RWPE2 (cell line): ENCODE results near the gene BID.

Experiments
- ATAC-seq: fragments of 200-7000 bp; cut with Tn5 transposase; 3 replicates; pipeline ENCODE4 v1.9.1; 2021; ENCODE audit warnings: low read depth
- DNase-seq: peaks from one replicate; pipeline ENCODE4 v3.0.0-alpha.2; 2020; ENCODE audit warnings: low spot score
- H3K27ac ChIP-seq: fragments of 450-650 bp; 2 replicates; pipeline ENCODE4 v1.5.1; 2017; ENCODE audit warnings: mild to moderate bottlenecking; ENCODE audit not compliant: poor library complexity, severe bottlenecking
- H3K27me3 ChIP-seq: fragments of 250-450 bp; sonication (Bioruptor Pico); 2 replicates; pipeline ENCODE4 v1.5.1; 2021; ENCODE audit warnings: mild to moderate bottlenecking, moderate library complexity; ENCODE audit not compliant: insufficient read depth, poor library complexity, severe bottlenecking
- H3K36me3 ChIP-seq: fragments of 250-450 bp; sonication (Bioruptor Pico); 2 replicates; pipeline ENCODE4 v1.5.1; 2020; ENCODE audit warnings: low read depth, mild to moderate bottlenecking, moderate library complexity
- H3K4me1 ChIP-seq: fragments of 250-450 bp; sonication (Bioruptor Pico); 2 replicates; pipeline ENCODE4 v1.5.1; 2021; ENCODE audit warnings: mild to moderate bottlenecking, moderate library complexity; ENCODE audit not compliant: insufficient read depth, poor library complexity, severe bottlenecking
- H3K4me3 ChIP-seq: fragments of 250-450 bp; sonication (Bioruptor Pico); 2 replicates; pipeline ENCODE4 v1.5.1; 2021; ENCODE audit warnings: mild to moderate bottlenecking, moderate library complexity; ENCODE audit not compliant: severe bottlenecking
- H3K9me3 ChIP-seq: fragments of 250-450 bp; sonication (Bioruptor Pico); 2 replicates; pipeline ENCODE4 v1.5.1; 2021; ENCODE audit warnings: mild to moderate bottlenecking, moderate library complexity; ENCODE audit not compliant: severe bottlenecking
- TF ChIP-seq, protein P1 (sequence below): fragments of 450-650 bp; IDR thresholded peaks from one replicate; pipeline ENCODE4 v1.5.1; 2017; ENCODE audit warnings: mild to moderate bottlenecking, moderate library complexity; ENCODE audit not compliant: poor library complexity, severe bottlenecking

BID gene

DNA sequence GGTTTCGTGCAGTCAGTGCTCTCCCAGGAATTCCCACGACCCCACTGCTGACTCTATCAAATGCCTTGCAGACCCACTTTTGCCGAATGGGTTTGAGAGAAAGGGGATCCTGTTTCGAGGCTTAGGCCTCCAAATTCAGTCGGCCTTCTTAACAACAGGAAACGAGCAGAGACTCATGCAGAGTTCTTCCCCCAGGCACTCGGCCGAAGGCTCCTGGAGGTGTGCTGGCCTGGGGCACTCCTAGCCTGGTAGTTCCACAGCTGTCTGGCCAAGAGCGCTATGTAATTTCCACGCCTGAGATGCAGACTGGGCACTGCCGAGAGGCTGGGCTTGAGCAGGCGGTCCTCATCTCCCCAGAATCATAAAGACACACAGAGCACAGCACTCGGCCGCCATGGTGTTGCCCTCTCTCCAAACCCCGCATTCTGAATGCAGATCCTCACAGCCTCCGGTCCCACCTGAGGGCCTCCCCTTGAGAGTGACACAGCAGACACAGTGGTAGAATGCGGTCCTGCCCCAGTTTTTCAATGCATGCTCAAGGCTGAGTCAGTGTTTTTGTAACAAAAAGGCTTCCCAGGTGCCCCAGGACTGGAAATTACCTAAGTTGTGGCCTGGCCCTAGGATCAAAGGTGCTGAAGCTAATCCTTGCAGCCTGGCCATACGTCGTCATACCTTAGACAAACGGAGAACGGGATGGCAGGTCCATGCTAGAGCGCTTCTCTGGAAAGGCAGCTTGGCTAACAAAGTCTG is 30.2 kb upstream of the BID start:
- Histone ChIP-seq H3K27ac (no peak overlapping the region), H3K36me3 (peaks cover 49% of the 10 kb centered on the region), H3K9me3 (no peaks in the 10 kb centered on the region), H3K4me1 (peaks cover 7% of the 10 kb centered on the region), H3K27me3 (no peaks in the 10 kb centered on the region), H3K4me3 (no peak overlapping the region)
- TF ChIP-seq, protein P1, sequence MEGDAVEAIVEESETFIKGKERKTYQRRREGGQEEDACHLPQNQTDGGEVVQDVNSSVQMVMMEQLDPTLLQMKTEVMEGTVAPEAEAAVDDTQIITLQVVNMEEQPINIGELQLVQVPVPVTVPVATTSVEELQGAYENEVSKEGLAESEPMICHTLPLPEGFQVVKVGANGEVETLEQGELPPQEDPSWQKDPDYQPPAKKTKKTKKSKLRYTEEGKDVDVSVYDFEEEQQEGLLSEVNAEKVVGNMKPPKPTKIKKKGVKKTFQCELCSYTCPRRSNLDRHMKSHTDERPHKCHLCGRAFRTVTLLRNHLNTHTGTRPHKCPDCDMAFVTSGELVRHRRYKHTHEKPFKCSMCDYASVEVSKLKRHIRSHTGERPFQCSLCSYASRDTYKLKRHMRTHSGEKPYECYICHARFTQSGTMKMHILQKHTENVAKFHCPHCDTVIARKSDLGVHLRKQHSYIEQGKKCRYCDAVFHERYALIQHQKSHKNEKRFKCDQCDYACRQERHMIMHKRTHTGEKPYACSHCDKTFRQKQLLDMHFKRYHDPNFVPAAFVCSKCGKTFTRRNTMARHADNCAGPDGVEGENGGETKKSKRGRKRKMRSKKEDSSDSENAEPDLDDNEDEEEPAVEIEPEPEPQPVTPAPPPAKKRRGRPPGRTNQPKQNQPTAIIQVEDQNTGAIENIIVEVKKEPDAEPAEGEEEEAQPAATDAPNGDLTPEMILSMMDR, result no peak
- no peak for DNase-seq
- peak; percentile 26; the same call in 1 of the 3 replicates for ATAC-seq

DNA sequence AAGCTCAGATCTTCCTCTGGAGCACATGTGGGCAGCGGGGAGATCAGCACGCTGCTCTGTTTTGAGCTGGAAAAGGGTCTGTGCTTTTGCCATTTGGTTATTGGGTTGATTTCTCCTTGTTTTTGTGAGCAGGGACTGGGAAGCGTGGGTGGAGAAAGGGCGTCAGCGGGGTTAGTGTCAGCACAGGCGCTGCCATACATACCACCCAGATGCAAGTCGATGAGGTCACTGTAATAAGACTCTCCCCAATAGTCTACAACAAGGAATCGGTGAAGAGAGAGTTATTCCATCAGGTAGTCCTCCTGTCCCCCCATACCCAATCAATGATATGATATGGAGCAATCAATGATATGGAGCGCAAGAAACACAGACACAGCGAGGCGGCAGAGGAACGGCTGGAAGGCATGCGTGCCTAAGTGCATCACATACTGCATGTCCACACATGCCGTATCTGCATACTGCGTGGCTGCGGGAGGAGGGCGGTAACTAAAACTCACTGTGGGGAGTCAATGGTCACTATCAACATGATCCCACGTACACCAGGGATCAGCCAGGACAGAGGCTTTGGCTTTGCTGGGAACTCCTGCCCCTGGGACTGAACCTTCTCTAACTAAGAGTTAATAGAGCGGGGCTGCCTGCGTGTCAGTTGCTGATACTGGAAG is 29.5 kb upstream of the BID start:
- Histone ChIP-seq H3K36me3 (peaks cover 43% of the 10 kb centered on the region), H3K4me3 (no peak overlapping the region), H3K9me3 (no peaks in the 10 kb centered on the region), H3K27ac (no peak overlapping the region), H3K27me3 (no peaks in the 10 kb centered on the region), H3K4me1 (peaks cover 7% of the 10 kb centered on the region)
- TF ChIP-seq, protein P1, result no peak
- ATAC-seq (peak; percentile 44; the same call in 2 of the 3 replicates), DNase-seq (no peak)

DNA sequence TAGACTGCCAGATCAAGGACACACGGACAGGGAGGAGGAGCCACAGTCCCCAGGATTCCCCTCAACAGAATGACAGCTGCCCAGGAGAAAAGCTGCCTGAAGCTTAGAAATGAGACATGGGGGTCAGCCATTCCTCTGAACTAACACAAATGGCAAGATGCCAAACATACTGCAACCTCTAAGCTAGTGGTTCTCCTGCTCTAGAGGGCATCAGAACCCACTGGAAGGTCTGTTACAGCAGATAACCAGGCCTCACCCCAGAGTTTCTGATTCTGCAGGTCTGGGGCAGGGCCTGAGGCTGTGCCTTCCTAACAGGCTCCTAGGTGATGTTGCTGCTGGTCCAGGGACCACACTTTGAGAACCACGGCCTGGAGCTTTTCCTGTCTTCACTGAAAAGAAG is 28.6 kb upstream of the BID start:
- TF ChIP-seq, protein P1, result no peak
- Histone ChIP-seq H3K27ac (no peak overlapping the region), H3K9me3 (no peaks in the 10 kb centered on the region), H3K4me3 (no peak overlapping the region), H3K27me3 (no peaks in the 10 kb centered on the region), H3K36me3 (peaks cover 33% of the 10 kb centered on the region), H3K4me1 (peaks cover 7% of the 10 kb centered on the region)
- no peak for DNase-seq
- ATAC-seq, result no peak

DNA sequence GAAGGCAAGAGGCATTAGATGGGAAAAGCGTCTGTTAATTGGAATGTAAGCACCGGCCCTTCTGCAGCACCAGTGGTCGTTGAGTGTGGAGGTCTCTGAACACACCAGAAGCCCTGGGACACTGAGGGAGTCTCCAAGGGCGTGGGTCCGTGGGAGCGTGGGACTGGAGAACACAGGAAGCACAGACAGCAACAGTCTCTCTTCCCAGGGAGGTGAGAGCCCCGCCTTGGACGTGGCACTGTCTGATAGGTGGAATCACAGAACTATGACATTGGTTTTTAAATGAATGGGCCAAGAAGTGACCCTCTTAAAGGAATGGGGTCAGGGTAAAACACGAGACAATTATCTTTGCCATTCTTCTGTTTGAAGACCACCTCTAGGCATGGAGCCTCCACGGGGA is 28.1 kb upstream of the BID start:
- H3K27ac ChIP-seq, result no peak overlapping the region
- H3K27me3 ChIP-seq, result no peaks in the 10 kb centered on the region
- TF ChIP-seq, protein P1, result no peak
- ATAC-seq, result no peak
- H3K36me3 ChIP-seq, result peaks cover 31% of the 10 kb centered on the region
- DNase-seq, result no peak
- H3K9me3 ChIP-seq, result no peaks in the 10 kb centered on the region
- H3K4me3 ChIP-seq, result no peak overlapping the region
- H3K4me1 ChIP-seq, result peaks cover 7% of the 10 kb centered on the region
